ENCODE data around the gene AQP6. TPM values are rescaled to one million over a fixed set of nuclear protein-coding genes. Genes with fewer than 3 reads are reported as not detected.
"Not testable (repeated sequence)": the region's sequence is repeated elsewhere in the genome, so short reads cannot be mapped to it uniquely, and the experiment has no call there.

The AQP6 gene
- polyA plus RNA-seq, 1 donor from 2014 or later = not detected

DNA sequence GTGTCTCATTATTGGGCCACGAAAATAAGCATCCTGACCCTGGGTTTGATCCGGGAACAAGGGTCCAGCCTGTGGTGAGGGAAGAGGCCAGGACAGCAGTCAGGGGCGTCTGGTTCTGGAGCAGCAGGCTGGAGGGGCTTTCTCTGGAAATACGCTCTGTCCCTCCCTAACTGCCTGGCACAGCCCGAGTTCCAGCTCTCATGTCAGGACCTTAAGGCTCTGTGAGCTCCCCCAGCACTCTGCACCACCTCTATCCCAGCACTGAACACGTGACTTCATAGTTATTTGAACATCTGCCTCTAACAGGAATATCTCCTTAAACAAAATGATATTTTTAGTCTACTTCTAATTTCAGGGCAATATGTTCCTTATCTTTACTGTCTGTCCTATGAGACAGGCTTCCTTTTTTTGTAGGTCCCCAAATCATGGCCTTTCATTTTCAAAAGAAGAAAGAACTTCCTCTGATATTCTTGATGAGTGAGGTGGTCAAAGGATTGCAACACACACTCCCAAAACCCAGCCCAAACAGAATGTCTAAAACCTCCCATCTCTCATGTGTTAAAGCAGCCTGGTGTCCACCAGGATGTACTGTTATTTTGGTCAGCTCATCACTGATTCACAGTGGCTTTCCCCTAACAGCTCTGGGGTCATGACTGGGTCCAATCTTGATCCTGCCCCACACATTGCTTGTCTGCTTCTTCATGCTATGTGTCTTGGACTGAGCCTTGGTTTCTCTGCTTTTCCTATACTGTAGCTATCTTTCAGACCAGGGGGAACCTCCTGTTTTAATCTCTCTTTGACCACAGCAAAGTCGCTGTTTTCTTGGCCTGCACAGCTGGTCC lies 9.7 kb downstream of the AQP6 start:
- Mint-ChIP-seq H3K9me3 (no peaks in the 10 kb centered on the region), H3K27ac (no peak overlapping the region), H3K4me3 (no peak overlapping the region)

DNA sequence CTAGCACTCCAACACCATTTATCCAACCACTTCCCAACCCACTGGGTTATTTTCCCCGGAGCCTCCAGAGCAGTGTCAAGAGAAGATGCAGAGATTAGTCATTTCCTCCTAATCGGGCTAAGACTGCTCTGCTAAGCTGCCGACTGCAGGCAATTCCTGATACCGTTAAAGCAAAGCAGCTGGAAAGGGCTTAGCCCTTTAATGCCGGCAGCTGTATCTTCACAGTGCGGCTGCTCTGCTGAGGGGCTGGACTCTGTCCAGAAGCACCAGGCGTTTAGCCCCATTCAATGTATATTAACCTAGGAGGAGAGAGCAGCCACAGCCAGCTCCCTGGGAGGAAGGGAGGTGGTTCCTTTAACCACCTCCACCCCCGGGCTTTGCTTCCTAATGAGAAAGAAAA lies 11.1 kb downstream of the AQP6 start:
- no peak overlapping the region for H3K4me3 Mint-ChIP-seq
- H3K27ac Mint-ChIP-seq = no peak overlapping the region
- H3K9me3 Mint-ChIP-seq = no peaks in the 10 kb centered on the region
- no peaks in the 10 kb centered on the region for H3K27me3 Mint-ChIP-seq
- peaks cover 8% of the 10 kb centered on the region for H3K36me3 Mint-ChIP-seq
- H3K4me1 Mint-ChIP-seq = no peaks in the 10 kb centered on the region

More for the DNA sequence above, 9.7 kb downstream of the AQP6 start:
- Mint-ChIP-seq H3K27me3 (no peaks in the 10 kb centered on the region), H3K4me1 (no peaks in the 10 kb centered on the region), H3K36me3 (peaks cover 3% of the 10 kb centered on the region)

DNA sequence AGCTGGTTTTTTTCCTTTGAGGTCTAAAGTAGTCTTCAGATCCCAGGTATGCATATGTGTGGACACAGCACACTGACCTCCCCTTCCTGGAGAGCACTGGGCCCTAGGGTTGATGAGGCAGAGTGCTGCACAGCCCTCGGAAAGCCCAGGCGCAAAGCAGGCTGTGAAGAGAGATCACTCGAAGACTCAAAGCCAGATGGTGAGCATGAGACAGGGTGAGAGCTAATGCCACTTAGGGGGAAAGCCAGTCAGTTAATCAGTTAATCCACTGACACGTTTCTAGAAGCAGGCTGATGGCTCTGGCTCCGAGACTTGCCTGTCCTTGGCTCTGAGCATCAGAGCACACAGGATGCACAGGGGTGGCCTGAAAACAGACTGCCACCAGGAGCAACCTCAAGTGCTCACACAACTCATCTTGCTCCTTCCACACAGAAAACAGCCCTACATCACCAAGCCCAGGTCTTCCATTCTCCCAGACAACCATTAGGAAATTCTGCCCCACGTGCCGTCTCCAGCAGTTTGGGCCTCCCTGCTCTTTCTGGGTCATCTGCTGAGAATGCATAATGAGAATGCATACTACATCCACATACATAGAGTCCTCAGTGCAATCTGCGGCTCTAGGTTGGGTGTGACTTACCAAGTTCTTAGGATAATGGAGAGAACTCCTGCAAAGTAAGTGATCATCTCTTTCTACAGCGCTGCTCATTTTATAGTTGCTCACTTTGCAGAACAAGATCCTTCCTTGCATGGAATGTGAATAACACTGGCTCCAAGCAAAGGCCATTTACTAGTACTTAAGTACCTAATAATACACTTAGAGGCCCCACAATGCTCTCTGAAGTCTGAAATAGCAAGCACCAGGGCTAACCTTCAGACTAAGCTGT lies 12.0 kb downstream of the AQP6 start:
- Mint-ChIP-seq H3K36me3 (peaks cover 9% of the 10 kb centered on the region), H3K27me3 (no peaks in the 10 kb centered on the region), H3K9me3 (no peaks in the 10 kb centered on the region), H3K4me3 (no peak overlapping the region), H3K27ac (peak overlapping the region in 2 of 3 donors; percentile 60 to 80), H3K4me1 (no peaks in the 10 kb centered on the region)

DNA sequence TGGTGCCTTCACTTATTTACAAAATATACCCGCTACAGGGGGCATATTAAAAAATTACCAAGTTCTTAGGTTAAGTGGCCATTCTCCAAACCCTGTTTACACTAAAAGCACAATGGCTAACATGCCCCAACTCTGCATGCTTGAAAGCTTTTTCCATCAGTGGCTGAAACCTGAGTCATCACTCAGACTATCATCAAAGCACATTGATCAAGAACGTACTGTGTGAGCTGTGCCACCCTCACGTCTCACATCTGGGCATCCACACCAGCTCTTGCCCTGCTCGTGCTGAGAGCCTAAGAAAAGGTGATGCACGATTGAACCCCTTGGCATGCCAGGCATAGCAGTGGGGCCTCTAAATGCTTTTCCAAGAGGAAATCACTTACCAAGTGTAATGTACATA lies 13.2 kb downstream of the AQP6 start:
- Mint-ChIP-seq H3K27ac (no peak overlapping the region), H3K27me3 (no peaks in the 10 kb centered on the region), H3K9me3 (no peaks in the 10 kb centered on the region), H3K36me3 (peaks cover 15% of the 10 kb centered on the region), H3K4me1 (no peaks in the 10 kb centered on the region), H3K4me3 (no peak overlapping the region)

DNA sequence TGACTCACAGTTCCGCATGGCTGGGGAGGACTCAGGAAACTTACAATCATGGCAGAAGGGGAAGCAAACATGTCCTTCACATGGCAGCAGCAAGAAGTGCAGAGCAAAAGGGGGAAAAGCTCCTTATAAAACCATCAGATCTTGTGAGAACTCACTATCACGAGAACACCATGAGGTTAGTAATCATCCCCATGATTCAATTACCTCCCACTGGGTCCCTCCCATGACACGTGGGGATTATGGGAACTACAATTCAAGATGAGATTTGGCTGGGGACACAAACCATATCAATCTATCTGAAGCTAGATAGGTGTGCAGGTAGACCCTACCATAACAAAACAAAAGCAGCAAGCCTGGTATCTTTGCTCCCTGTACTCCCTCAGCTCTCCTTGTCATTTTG lies 13.7 kb downstream of the AQP6 start:
- H3K4me3 Mint-ChIP-seq, H3K27ac Mint-ChIP-seq, H3K4me1 Mint-ChIP-seq, H3K9me3 Mint-ChIP-seq, H3K27me3 Mint-ChIP-seq: not testable (repeated sequence)
- peaks cover 15% of the 10 kb centered on the region for H3K36me3 Mint-ChIP-seq

DNA sequence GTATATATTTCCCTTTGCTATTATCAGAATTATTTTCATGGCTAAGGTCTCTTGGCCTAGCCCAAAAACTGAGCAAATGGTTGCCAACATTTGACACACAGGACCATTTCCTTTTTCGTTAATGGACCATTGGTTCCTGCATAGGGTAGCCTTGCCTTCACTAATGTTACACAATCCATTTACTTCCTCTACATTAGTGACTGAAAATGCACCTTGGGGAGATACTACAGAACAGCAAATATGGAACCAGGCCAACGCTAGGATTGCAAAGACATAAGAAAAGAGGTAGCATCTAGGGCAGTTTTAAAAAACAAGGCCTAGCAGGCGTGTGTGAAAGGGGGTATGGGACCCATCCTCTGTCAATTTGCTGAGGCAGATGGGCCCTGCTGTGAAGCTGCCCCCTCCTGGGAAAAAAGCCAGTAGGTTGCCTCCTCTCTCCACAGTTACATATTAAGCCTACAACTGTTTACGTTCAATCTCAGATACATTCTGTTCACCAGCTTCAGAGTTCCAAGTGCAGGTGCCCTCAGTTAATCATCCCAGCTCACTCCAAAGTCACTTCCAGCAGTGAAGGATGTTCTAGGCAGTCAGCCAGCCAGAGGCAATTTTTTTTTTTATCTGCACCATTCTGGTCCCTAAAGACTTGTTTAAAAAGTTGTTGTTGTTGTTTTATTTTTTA lies 15.0 kb downstream of the AQP6 start:
- H3K4me1 Mint-ChIP-seq = no peaks in the 10 kb centered on the region
- H3K27me3 Mint-ChIP-seq = no peaks in the 10 kb centered on the region
- no peak overlapping the region for H3K27ac Mint-ChIP-seq
- H3K36me3 Mint-ChIP-seq = peaks cover 15% of the 10 kb centered on the region
- H3K9me3 Mint-ChIP-seq = no peaks in the 10 kb centered on the region
- H3K4me3 Mint-ChIP-seq = no peak overlapping the region

DNA sequence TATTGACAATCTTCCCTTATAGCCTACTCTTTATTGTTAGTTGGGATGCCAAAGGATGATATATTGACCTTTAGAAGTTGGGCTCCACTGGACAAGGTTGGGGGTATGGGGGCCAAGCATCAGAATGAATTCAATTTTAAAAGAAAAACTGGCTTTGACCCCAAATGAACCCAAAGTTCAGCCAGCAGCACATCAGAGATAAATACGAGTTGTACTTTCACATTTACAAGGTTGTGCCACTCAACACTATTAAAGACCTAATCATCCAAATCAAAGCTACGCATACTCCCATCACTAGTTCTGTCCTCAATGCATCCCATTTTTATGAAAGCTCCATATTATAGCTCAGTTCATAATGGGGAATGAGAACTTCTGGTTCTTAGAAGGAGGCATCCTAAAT lies 16.7 kb downstream of the AQP6 start:
- H3K9me3 Mint-ChIP-seq, H3K27ac Mint-ChIP-seq, H3K4me3 Mint-ChIP-seq, H3K4me1 Mint-ChIP-seq, H3K27me3 Mint-ChIP-seq: not testable (repeated sequence)
- H3K36me3 Mint-ChIP-seq = peaks cover 19% of the 10 kb centered on the region

DNA sequence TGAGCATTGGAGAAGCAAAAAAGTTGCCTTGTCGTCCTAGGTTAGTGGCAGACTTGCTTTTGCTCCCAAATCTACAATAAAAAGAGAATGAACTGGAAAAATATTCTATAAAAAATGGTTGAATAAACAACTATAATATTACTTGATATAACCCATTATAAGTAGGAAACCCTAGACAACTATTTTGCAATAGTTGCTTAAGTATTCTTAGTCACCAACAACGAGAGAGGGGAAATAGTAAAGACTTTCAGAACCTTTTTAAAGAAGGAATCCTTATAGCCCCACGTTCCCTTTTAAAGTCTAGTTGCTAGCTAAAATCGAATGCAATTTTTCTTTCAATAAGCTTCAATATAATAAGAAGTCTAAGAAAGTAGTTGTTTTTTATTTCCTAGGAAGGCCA lies 17.5 kb downstream of the AQP6 start:
- H3K27ac Mint-ChIP-seq = no peak overlapping the region
- H3K9me3 Mint-ChIP-seq = no peaks in the 10 kb centered on the region
- no peak overlapping the region for H3K4me3 Mint-ChIP-seq
- no peaks in the 10 kb centered on the region for H3K4me1 Mint-ChIP-seq
- H3K27me3 Mint-ChIP-seq = no peaks in the 10 kb centered on the region
- peaks cover 21% of the 10 kb centered on the region for H3K36me3 Mint-ChIP-seq

DNA sequence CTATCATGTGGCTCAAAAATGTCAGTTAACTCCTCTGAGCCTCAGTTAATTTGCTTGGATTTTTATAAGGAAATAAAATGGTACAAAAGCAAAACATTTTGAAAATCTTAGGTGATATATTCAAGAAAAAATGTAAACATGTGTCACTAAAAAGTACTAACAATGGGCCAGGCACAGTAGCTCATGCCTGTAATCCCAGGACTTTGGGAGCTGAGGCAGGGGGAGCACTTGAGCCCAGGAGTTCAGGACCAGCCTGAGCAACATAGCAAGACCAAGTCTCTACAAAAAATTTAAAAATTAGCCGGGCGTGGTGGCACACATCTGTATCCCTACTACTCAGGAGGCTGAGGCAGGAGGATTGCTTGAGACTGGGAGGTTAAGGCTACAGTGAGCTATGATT lies 25.7 kb downstream of the AQP6 start:
- peaks cover 9% of the 10 kb centered on the region for H3K36me3 Mint-ChIP-seq
- no peaks in the 10 kb centered on the region for H3K4me1 Mint-ChIP-seq
- H3K9me3 Mint-ChIP-seq = no peaks in the 10 kb centered on the region
- H3K27ac Mint-ChIP-seq = no peak overlapping the region
- no peaks in the 10 kb centered on the region for H3K27me3 Mint-ChIP-seq
- no peak overlapping the region for H3K4me3 Mint-ChIP-seq

DNA sequence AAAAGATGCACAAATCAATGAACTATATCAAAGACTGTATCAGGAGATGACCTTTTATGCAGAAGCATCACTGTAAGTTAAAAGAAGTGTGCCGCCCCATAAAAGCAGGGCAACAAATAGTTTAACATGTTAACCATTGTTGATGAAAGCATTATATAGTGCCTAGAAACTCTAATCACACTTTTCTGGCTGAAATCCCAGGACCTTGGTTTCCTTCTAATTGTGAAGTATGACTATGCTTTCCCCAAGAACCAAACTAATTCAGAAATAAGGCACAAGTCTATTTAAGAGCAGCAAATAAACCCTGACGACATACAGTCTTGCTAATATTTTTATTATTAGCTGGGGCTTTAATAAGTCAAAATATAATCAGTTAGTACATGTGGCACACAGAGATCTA lies 30.8 kb downstream of the AQP6 start:
- no peaks in the 10 kb centered on the region for H3K36me3 Mint-ChIP-seq
- H3K9me3 Mint-ChIP-seq = no peaks in the 10 kb centered on the region
- H3K27ac Mint-ChIP-seq = peak overlapping the region in 1 of 3 donors; percentile 31
- peaks cover 7 to 13% (median 13%) of the 10 kb centered on the region in 3 donors for H3K4me1 Mint-ChIP-seq
- no peak overlapping the region for H3K4me3 Mint-ChIP-seq
- no peaks in the 10 kb centered on the region for H3K27me3 Mint-ChIP-seq

DNA sequence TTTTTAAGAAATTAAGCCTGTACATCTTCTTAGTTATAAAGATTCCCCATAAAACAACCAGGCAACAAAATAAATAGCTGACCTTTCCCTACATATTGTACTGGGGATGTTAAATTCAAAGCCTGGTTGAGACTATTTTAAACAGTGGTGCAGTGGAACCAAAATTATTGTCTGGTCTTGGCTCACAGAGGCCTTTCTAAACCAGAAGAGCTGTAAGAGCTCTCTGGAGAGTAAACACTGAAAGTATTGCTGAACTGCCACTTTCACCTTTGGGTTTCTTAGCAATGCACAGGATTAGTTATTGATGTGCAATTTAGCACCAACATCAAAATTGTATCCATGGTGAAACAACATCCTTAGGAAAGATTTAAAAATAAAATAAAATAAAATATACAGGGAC lies 31.9 kb downstream of the AQP6 start:
- Mint-ChIP-seq H3K4me1 (peaks cover 8 to 13% (median 13%) of the 10 kb centered on the region in 3 donors), H3K9me3 (no peaks in the 10 kb centered on the region), H3K36me3 (no peaks in the 10 kb centered on the region), H3K27ac (no peak overlapping the region), H3K27me3 (no peaks in the 10 kb centered on the region), H3K4me3 (no peak overlapping the region)

DNA sequence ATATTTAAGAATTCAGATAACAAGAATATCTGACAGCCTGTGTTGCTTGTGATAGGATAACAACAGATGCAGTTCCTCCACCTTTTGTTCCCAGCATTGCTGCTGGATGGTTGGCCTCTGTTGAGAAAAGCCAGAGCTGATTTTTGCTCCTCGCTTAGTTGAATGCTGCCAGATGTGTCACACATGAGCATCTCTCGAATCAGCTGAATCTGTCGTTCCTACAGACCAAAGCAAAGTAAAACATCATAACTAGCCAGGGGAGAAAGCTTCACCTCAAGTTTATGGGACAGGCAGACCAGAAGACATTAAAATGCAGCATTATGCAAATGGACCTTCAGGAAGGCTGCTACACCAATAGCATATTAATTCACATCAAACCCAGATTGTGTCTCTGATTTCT lies 32.4 kb downstream of the AQP6 start:
- H3K27ac Mint-ChIP-seq = no peak overlapping the region
- peaks cover 8 to 13% (median 13%) of the 10 kb centered on the region in 3 donors for H3K4me1 Mint-ChIP-seq
- H3K9me3 Mint-ChIP-seq = no peaks in the 10 kb centered on the region
- H3K4me3 Mint-ChIP-seq = no peak overlapping the region
- H3K27me3 Mint-ChIP-seq = no peaks in the 10 kb centered on the region
- H3K36me3 Mint-ChIP-seq = no peaks in the 10 kb centered on the region

DNA sequence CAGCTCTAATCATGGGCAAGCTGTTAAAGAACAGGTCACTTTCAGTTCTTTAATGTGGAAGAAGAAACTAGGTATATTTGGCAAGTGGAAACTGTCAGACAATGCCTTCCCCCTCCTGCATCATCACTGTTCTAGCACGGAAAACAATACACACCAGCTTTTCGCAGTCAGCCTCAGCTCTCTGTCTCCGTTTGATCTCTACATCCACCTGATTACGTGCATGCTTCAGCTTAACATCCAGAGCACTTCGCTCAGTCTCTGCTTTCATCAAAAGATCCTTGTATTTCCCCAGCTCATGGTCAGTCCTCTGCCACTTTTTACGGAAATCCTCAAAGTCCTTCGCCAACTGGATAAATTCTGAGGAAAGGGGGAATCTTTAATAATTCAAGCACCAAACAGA lies 33.5 kb downstream of the AQP6 start:
- Mint-ChIP-seq H3K4me1 (peaks cover 8 to 13% (median 13%) of the 10 kb centered on the region in 3 donors), H3K27ac (no peak overlapping the region), H3K4me3 (peak overlapping the region in 1 of 4 donors; percentile 55), H3K9me3 (no peaks in the 10 kb centered on the region), H3K36me3 (no peaks in the 10 kb centered on the region), H3K27me3 (no peaks in the 10 kb centered on the region)

DNA sequence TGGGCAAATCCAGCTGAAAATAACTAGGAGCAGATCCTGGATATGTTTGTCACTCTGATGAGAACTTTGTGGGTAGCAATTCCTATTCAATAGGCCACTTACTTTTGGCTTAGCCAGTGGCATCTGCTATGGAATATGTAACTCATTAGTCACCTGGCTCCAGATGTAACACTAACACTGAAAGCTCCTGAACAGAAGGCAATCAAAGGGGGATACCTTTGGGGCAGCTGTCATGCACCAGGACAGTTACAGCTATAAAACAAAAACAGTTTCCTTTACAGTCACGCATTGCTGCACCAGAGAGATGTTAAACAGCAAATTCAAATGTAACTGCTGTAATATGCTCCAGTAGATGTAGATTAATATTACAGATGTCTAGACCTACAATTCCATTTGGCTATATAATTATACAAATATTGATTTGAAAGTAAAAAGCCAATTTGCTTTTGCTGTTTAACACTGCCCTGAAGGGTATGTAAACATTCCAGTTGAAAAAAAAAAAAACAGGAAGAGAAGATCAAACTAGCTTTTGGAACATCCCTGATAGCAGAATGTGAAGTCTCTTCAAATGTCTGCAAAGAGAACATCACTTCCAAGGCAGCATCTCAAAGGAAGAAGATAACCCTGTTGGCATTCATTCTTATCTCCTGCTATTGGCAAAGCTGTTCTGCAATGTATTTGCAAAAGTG lies 34.2 kb downstream of the AQP6 start:
- H3K4me3 Mint-ChIP-seq = no peak overlapping the region
- H3K4me1 Mint-ChIP-seq = peaks cover 8 to 13% (median 13%) of the 10 kb centered on the region in 3 donors
- H3K36me3 Mint-ChIP-seq = no peaks in the 10 kb centered on the region
- no peaks in the 10 kb centered on the region for H3K9me3 Mint-ChIP-seq
- no peak overlapping the region for H3K27ac Mint-ChIP-seq
- H3K27me3 Mint-ChIP-seq = no peaks in the 10 kb centered on the region
